Subcutaneous preadipocyte (primary cell): Measurements from ENCODE around the gene NPY. TPM values are rescaled to one million over a fixed set of nuclear protein-coding genes. Genes with fewer than 3 reads are reported as not detected.

Experiments used
- total RNA-seq: library from RNA; depleted of rRNA; stranded (reverse); fragments of >200 nt; gene quantifications from 2 replicates; pipeline ENCODE4 v1.2.3, GENCODE V29; 2012

The NPY gene
- total RNA-seq: not detected in 2 replicates

GRCh38 chr7:24283897-24284698 lies at the start of gene NPY:
TSS of gene NPY (plus strand) at chr7:24284190. CDS start at chr7:24285241, 1,051 bp downstream.

